Neural progenitor cell (in vitro differentiated cells): Measurements from ENCODE around the gene KIAA1191.

Experiments
- EZH2phosphoT487 ChIP-seq: fragments of 200-600 bp; sonication (generic); IDR thresholded peaks from 2 replicates; pipeline ENCODE4 v1.6.1; 2017; ENCODE audit warnings: antibody characterized with exemption
- TF ChIP-seq, protein P1 (sequence below): fragments of 200-600 bp; sonication (generic); IDR thresholded peaks from 2 replicates; pipeline ENCODE4 v1.5.1; 2017; ENCODE audit warnings: antibody characterized with exemption, mild to moderate bottlenecking

DNA sequence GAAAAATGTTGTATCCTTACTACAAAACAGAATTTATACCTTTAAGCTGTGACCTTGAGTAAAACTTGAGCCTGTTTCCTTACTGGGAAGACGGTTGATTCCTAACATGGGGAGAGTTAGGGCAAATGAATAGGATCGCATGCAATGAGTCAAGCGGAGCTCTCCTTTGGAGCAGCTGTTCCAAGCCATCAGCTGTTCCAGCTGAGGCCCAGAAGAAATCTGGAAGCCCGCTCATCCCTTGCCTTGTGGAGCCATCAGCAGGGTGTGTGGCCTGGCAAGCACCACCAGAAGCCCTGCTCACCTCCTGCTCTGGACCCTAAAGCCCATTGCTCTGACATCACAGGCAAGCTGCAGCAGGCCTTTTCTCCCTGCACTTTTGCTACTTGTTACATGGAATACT lies 8.0 kb downstream of the KIAA1191 start:
- TF ChIP-seq, protein P1, sequence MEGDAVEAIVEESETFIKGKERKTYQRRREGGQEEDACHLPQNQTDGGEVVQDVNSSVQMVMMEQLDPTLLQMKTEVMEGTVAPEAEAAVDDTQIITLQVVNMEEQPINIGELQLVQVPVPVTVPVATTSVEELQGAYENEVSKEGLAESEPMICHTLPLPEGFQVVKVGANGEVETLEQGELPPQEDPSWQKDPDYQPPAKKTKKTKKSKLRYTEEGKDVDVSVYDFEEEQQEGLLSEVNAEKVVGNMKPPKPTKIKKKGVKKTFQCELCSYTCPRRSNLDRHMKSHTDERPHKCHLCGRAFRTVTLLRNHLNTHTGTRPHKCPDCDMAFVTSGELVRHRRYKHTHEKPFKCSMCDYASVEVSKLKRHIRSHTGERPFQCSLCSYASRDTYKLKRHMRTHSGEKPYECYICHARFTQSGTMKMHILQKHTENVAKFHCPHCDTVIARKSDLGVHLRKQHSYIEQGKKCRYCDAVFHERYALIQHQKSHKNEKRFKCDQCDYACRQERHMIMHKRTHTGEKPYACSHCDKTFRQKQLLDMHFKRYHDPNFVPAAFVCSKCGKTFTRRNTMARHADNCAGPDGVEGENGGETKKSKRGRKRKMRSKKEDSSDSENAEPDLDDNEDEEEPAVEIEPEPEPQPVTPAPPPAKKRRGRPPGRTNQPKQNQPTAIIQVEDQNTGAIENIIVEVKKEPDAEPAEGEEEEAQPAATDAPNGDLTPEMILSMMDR = no peak
- no peak for TF ChIP-seq EZH2phosphoT487
